Measurements from ENCODE around the gene HNRNPA2B1. TPM values are rescaled to one million over a fixed set of nuclear protein-coding genes. Genes with fewer than 3 reads are reported as not detected.

HNRNPA2B1 gene
- total and polyA plus RNA-seq, 2 of the 8 experiments (the other 6 are each of a cell fraction or from before 2014, with no cell fraction given): 276 to 1,255 TPM

- no peak for DNase-seq (ENCODE audit: low read depth in 1 of 2, low spot score in 2 of 2)
Measured at GRCh38 chr7:26156451-26157420, 43.8 kb downstream of the HNRNPA2B1 start.

More at GRCh38 chr7:26156451-26157420, 43.8 kb downstream of the HNRNPA2B1 start:
- H3K4me3 ChIP-seq (ENCODE audit: extremely low read depth in 1 of 4, insufficient read depth in 2 of 4, low read depth in 3 of 4, low read length in 4 of 4): peak overlapping the region in 1 of 4 experiments; percentile 20; a peak in 1 of 8 replicates
- H2BK12ac ChIP-seq (ENCODE audit: low read depth, low read length): no peak overlapping the region
- no peak overlapping the region for H2BK15ac ChIP-seq (ENCODE audit: low read length)
- no peak overlapping the region for H3K56ac ChIP-seq (replicated peaks; ENCODE audit: insufficient read length, low read depth, low read length)
- POLR2A ChIA-PET (ENCODE audit: partially characterized antibody): interaction anchor here (0.8 to 6.1 kb wide), 15 partner anchors 9 to 90 kb away, joined by 3 to 56 read pairs (median 7); partner anchors contain the start of gene HNRNPA2B1
- H3K27ac ChIP-seq (ENCODE audit: low read depth, low read length): no peak overlapping the region
- peaks cover 6% of the 10 kb centered on the region for H3K23me2 ChIP-seq (ENCODE audit: low read depth, low read length)
- H3K36me3 ChIP-seq (ENCODE audit: control insufficient read depth in 2 of 4, insufficient read depth in 4 of 4, low read length in 3 of 4): no peaks in the 10 kb centered on the region
- H3K14ac ChIP-seq (ENCODE audit: insufficient read length): no peak overlapping the region
- H2BK120ac ChIP-seq (replicated peaks; ENCODE audit: low read depth, low read length): no peak overlapping the region
- H3K4me1 ChIP-seq (replicated peaks in 1 of 4; ENCODE audit: control insufficient read depth in 3 of 4, insufficient read depth in 4 of 4, low read length in 3 of 4): peaks cover 21 to 42% (median 33%) of the 10 kb centered on the region in 4 experiments
- H3K9ac ChIP-seq (replicated peaks in 1 of 4; ENCODE audit: extremely low read depth in 1 of 4, low read depth in 3 of 4, low read length in 3 of 4): no peak overlapping the region
- no peak overlapping the region for H4K8ac ChIP-seq (ENCODE audit: extremely low read depth, insufficient read depth, low read length)
- H4K5ac ChIP-seq (ENCODE audit: insufficient read length, low read depth, low read length): no peak overlapping the region
- H4K20me1 ChIP-seq (replicated peaks in 1 of 2; ENCODE audit: control insufficient read depth in 1 of 2, insufficient read depth in 2 of 2, low read length in 2 of 2): peaks cover 22 to 40% of the 10 kb centered on the region in 2 experiments
- H2BK5ac ChIP-seq (ENCODE audit: low read depth, low read length): no peak overlapping the region
- H3K9me3 ChIP-seq (ENCODE audit: insufficient read depth in 2 of 2, low read depth in 1 of 2, low read length in 1 of 2): no peaks in the 10 kb centered on the region
- H2AFZ ChIP-seq (ENCODE audit: low read length): no peak overlapping the region
- CTCF ChIA-PET (ENCODE audit: partially characterized antibody): interaction anchor here (0.8 to 1.6 kb wide), 9 partner anchors 15 to 167 kb away, joined by 3 to 4 read pairs (median 4); no protein-coding TSS in a partner anchor
- no peak overlapping the region for H3K23ac ChIP-seq (ENCODE audit: insufficient read length)
- H3K4ac ChIP-seq (replicated peaks; ENCODE audit: insufficient read length, low read depth, low read length): no peak overlapping the region
- no peak overlapping the region for H2BK20ac ChIP-seq (ENCODE audit: low read length)
- TF ChIP-seq TCF12 (IDR thresholded peaks at IDR 0.05; ENCODE audit: low read depth, low read length): no peak
- no peak for TF ChIP-seq SP4 (IDR thresholded peaks at IDR 0.05; ENCODE audit: low read length)
- TF ChIP-seq RBBP5 (IDR thresholded peaks at IDR 0.05; ENCODE audit: borderline replicate concordance, low read depth, low read length): no peak
- no peak for TF ChIP-seq POLR2AphosphoS5 (IDR thresholded peaks at IDR 0.05; ENCODE audit: low read depth, low read length)
- TF ChIP-seq CBX8 (IDR thresholded peaks at IDR 0.05; ENCODE audit: borderline replicate concordance, low read depth, low read length): no peak
- TF ChIP-seq TAF1 (IDR thresholded peaks at IDR 0.05; ENCODE audit: low read depth, low read length): no peak
- no peak for TF ChIP-seq EGR1 (IDR thresholded peaks at IDR 0.05; ENCODE audit: borderline replicate concordance, low read depth, low read length)
- TF ChIP-seq CTBP2 (IDR thresholded peaks at IDR 0.05; ENCODE audit: borderline replicate concordance, insufficient read depth, insufficient read length, low read length): no peak
- TF ChIP-seq YY1 (IDR thresholded peaks at IDR 0.05; ENCODE audit: low read depth, low read length): no peak
- no peak overlapping the region for H3K18ac ChIP-seq (ENCODE audit: extremely low read depth, low read length)
- H3K27me3 ChIP-seq (replicated peaks in 1 of 4; ENCODE audit: control insufficient read depth in 3 of 4, extremely low read depth in 1 of 4, insufficient read depth in 3 of 4, low read length in 3 of 4): peaks cover 0 to 7% (median 0%) of the 10 kb centered on the region in 4 experiments; a peak in 2 of 7 replicates
- peaks cover 32 to 90% of the 10 kb centered on the region in 2 experiments for H3K79me2 ChIP-seq (ENCODE audit: control insufficient read depth in 1 of 2, insufficient read depth in 2 of 2, low read length in 2 of 2)
- 82% methylated on average over 20 of the region's 20 CpGs; no CpG with 5 or more reads in 1 of the 2 experiments for WGBS, 2 experiments (ENCODE audit: extremely low coverage in 1 of 2, insufficient coverage in 1 of 2, insufficient read length in 1 of 2, insufficient replicate concordance in 2 of 2, low coverage in 1 of 2, low lambda C conversion rate in 2 of 2, missing lambda C conversion rate in 1 of 2)
- H3K4me2 ChIP-seq (ENCODE audit: insufficient read depth in 1 of 2, low read depth in 2 of 2, low read length in 2 of 2): peak overlapping the region; percentile 59 to 98; a peak in 2 of 4 replicates
- H4K91ac ChIP-seq (replicated peaks; ENCODE audit: insufficient read length, low read length): no peak overlapping the region
- peaks cover 23% of the 10 kb centered on the region for H3K79me1 ChIP-seq (ENCODE audit: low read depth, low read length)
- FAIRE-seq: no peak
- H2AK5ac ChIP-seq (ENCODE audit: low read depth, low read length): no peak overlapping the region

Data from H1 (cell line).